Brain microvascular endothelial cell (primary cell): ENCODE measurements around the gene CEBPA.

Source experiments
- DNase-seq: peaks from one replicate; pipeline ENCODE4 v3.0.0-alpha.2; 2020
- H3K27ac ChIP-seq: fragments of 250-450 bp; sonication (Bioruptor Pico); 2 replicates; pipeline ENCODE4 v1.5.1; 2020; ENCODE audit warnings: mild to moderate bottlenecking, moderate library complexity
- H3K27me3 ChIP-seq: fragments of 250-450 bp; sonication (Bioruptor Pico); replicated peaks from 2 replicates; pipeline ENCODE4 v1.5.1; 2020; ENCODE audit warnings: mild to moderate bottlenecking
- H3K36me3 ChIP-seq: fragments of 250-450 bp; sonication (Bioruptor Pico); replicated peaks from 2 replicates; pipeline ENCODE4 v1.5.1; 2020; ENCODE audit warnings: mild to moderate bottlenecking
- H3K4me3 ChIP-seq: 2 replicates; pipeline ENCODE4 v1.5.1; 2011; ENCODE audit warnings: low read depth, mild to moderate bottlenecking, control low read depth, low read length, moderate library complexity
- CTCF ChIP-seq: IDR thresholded peaks from 2 replicates; pipeline ENCODE4 v1.5.1; 2011; ENCODE audit warnings: low read depth, mild to moderate bottlenecking, moderate library complexity, low read length, control low read depth, inconsistent platforms; ENCODE audit errors: missing control alignments
- in situ Hi-C: cut with HindIII; loops from 2 replicates; pipeline ENCODE4 v1.10.0; 2017; ENCODE audit warnings: low sequenced_read_pairs, low pct_ligation_motif_present

The CEBPA gene

DNA sequence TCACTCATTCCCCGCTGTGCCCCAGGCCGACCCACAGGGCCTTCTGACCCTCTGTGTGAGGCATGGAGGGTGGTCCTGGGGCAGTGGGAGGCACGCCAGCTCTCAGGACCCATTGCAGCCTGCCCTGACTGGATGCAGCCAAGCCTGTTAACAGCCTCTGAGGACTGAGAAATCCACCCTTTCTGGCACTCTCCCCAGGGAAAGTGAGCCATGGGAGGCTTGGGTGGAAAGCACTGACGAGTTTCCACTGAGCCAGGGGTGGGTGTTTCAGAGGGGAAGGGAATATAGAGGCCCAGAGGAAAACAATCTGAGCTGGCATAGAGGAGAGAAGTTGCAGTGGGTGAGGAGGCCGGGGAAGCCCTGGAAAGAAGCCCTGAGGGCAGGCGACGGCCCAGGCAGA is 46.1 kb downstream of the CEBPA start:
- H3K4me3 ChIP-seq = no peak overlapping the region
- in situ Hi-C loops = no loop called here
- H3K36me3 ChIP-seq = no peaks in the 10 kb centered on the region
- no peak for DNase-seq
- TF ChIP-seq CTCF = no peak
- no peak overlapping the region for H3K27ac ChIP-seq
- H3K27me3 ChIP-seq = no peaks in the 10 kb centered on the region

- Histone ChIP-seq H3K4me3 (no peak overlapping the region), H3K27me3 (no peaks in the 10 kb centered on the region), H3K27ac (no peak overlapping the region), H3K36me3 (no peaks in the 10 kb centered on the region)
- in situ Hi-C loops = no loop called here
- DNase-seq = no peak
- no peak for TF ChIP-seq CTCF
Measured at GRCh38 chr19:33255781-33256180, 46.6 kb downstream of the CEBPA start.

GRCh38 chr19:33254245-33254824 is 48.0 kb downstream of the CEBPA start:
- no peak overlapping the region for H3K27ac ChIP-seq
- TF ChIP-seq CTCF = no peak
- no peak overlapping the region for H3K4me3 ChIP-seq
- DNase-seq = no peak
- in situ Hi-C loops = no loop called here
- no peaks in the 10 kb centered on the region for H3K27me3 ChIP-seq
- no peaks in the 10 kb centered on the region for H3K36me3 ChIP-seq

DNA sequence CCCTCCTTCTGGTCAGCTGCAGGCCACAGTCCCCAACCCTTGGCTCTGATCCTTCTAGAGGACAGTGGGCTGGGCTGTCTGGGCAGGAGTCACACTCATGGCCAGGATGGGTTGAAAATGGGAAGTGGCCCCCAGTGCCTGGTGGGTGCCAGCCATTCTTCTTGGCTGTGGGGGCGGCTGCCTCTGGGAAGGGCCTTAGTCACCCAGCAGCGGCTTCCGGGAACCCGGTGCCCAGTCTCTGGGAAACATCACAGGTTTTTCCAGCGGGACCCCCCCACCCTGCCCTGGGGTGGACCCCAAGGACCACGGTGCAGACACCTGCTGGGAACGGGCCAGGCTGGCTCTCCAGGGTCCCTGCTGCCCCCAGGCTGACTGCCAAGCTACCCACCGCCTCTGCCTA is 49.4 kb downstream of the CEBPA start:
- DNase-seq = no peak
- no peaks in the 10 kb centered on the region for H3K36me3 ChIP-seq
- no peak overlapping the region for H3K27ac ChIP-seq
- no peaks in the 10 kb centered on the region for H3K27me3 ChIP-seq
- H3K4me3 ChIP-seq = no peak overlapping the region
- in situ Hi-C loops = no loop called here
- TF ChIP-seq CTCF = no peak

DNA sequence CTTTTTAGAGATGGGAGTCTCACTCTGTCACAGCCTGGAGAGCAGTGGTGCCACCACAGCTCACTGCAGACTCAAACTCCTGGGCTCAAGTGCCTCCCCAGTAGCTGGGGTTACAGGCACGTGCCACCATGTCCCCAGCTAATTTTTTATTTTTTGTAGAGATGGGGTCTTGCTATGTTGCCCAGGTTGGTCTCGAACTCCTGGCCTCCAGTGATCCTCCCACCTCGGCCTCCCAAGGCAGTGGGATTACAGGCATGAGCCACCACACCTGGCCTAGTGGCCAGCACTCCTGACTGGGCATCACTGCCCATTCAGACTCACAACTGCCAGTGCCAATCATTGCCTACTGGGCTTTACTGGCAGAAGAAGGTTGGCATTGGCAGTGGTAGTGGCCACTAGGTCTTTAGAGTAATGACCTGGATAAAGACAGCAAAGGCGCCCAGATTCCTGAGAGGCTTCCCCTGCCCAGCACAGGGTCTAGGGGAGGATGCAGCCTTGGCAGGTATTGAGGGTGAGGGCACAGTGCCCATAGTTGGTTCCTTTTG is 49.8 kb downstream of the CEBPA start:
- no peak for TF ChIP-seq CTCF
- no peak for DNase-seq
- no peak overlapping the region for H3K4me3 ChIP-seq
- H3K27ac ChIP-seq = no peak overlapping the region
- H3K27me3 ChIP-seq = no peaks in the 10 kb centered on the region
- no peaks in the 10 kb centered on the region for H3K36me3 ChIP-seq
- in situ Hi-C loops = no loop called here

DNA sequence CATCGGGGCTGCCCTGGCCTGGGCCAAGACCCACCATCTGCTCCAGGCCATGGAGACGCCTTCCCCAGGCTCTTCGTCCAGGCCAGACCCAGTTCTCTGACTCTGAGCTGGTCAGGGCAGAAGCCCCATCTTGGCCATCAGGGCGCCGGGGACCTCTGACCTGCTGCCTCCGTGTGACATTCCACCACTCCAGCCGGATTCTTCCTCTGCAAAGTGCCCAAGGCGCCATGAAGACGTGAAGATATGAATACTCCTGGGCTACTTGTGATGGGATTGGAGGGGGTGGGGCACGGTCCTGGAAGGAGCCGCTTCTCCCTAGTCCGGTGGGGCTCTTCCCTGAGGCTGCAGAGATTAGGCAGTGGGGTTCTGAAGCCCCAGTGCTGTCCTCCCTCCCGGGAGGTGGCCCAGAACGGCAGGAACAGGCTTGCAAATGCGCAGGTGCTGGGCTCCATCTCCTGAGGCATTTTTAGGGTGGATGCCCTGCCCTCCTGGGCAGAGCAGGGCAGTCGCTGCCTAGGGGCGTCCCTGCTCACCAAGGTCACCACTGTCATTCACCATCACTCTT is 50.7 kb downstream of the CEBPA start:
- H3K27ac ChIP-seq = no peak overlapping the region
- no peaks in the 10 kb centered on the region for H3K36me3 ChIP-seq
- no peak overlapping the region for H3K4me3 ChIP-seq
- no peaks in the 10 kb centered on the region for H3K27me3 ChIP-seq
- in situ Hi-C loops = no loop called here
- no peak for DNase-seq
- TF ChIP-seq CTCF = no peak
